ENCODE results near the gene PLCD3.

Gene PLCD3

DNA sequence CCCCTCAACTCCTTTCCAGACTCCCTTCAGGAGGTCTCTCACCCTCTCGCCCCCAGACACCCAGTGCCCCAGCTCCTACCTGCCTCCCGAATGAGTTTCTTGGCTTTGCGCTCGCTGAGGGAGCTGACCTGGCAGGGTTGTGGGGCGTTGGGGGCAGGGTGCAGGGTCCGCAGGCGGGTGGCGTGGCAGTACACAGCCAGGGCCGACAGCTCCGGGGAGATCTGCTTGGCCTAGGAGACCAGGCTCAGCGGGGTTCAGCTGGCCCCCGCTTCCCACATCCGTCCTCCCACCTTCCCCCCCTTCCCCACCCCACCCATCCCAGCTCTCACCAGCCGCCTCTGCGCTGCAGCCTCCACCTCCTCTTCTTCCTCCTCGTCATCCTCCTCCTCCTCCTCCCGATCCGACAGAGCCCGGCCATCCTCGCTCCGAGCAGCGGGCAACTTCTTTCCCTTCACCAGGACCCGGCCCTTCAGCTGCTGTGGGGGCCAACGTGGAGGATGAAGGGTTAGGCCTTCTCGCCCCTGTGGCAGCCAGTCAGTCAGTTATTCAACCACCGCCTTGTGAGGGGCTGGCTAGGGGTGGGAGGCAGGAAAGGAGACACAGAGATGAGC lies 17.2 kb downstream of the PLCD3 start:
- DNase-seq: no peak

DNA sequence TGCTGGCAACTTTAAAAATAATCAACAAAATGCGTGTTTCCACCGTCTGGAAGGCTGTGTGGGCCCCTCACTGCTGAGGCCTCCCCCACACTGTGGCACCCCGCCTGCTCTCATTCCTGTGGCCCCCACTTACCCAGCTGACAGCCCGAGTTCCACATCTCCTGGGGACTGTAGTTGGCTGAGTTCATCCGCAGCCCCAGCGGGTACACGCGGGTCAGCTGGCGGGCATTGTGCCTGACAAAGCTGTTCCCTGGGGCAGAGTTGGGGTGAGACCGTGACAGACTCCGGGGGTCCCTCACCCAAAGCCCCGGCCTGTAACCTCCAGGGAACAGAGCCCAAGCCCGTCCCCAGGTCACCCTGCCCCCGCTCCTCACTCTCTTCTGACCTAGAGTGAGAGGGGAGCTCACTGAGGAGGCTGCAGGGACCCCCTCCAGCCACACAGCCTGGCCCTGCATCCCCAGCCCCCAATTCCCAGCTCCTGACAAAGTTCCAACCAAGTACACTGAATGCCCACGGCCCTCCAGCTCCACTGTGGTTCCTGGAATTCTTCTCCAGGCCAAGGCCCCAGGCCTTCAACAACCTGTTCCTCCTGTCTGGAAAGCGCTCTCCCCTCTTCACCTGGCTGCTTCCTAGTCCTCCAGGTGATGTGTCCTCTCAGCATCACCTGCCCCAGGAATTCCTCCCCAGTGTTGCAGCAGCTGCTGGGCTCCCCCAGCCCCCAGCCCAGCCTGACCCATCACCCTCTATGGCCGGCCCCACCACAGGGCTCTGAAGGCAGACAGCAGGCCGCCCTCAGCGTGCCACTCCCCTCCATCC lies 18.0 kb downstream of the PLCD3 start:
- no peak for DNase-seq

DNA sequence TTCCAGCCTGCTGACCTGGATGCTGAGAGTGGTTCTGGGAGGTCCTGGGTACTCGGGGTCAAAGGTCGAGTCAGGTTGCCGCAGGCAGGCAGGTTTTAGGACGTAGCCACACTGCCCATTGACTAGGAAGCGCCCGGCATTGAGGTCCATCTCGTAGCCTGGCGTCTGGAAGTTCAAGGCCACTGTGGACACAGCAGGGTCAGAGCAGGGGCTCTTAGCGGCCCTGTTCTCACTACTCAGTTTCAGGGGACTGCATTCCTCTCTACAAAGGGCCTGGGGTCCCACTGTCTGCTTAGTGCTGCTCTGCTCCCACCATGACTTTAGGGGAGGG lies 18.9 kb downstream of the PLCD3 start:
- DNase-seq: no peak

DNA sequence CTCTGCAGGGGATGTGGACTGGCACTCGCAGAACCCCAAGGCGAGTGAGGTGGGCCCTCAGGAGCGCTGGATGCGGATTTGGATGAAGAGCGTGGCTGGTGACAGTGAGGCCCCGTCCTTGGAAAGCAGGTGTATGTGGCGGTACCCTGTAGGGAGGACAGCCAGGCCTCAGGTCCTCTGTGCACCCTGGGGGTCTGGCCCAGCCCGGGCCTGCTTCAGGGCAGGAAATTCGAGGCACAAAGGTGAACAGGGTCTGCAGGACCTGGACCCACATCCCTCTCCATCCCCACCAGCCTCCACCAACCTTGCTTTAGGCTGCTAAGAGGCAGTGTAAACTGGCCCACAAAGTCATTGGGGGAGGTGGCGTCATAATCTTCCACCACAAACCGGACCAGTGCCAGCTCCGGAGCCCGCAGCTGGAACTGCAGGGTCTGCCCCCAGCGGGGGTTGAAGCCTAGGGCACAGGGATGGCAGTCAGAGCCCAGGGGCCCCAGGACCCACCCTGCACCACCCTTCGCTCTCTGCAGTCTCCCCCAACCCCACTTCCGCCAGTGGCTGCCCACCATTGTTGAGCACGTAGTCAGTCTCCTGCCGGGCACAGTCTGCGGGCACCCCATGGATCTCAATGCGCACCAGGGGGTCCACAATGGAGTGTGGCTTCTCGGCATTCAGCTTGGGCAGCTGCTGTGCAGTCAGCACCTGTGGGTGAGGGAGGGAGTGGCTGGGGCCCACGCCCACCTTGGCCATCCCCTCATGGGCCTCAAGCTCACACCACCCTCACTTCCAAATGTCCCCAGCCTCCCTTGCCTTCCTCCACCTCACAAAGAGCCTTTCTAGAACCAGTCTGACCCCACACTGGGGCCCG lies 19.5 kb downstream of the PLCD3 start:
- no peak for DNase-seq

DNA sequence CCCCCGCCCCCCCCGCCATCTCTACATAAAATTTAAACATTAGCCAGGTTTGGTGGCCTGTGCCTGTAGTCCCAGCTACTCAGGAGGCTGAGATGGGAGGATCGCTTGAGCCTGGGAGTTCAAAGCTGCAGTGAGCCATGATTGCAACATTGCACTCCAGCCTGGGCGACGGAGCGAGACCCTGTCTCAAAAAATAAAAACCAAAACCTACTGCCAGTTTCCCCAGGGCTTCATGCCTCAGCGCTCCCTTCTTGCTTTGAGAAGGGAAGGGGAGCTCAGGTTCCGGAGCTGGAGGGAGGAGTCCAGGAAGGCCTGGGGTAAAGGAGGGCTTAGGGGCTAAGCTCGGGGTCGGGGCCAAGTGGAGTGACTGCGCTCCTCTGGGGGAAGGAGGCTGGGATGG lies 20.5 kb downstream of the PLCD3 start:
- DNase-seq: no peak

DNA sequence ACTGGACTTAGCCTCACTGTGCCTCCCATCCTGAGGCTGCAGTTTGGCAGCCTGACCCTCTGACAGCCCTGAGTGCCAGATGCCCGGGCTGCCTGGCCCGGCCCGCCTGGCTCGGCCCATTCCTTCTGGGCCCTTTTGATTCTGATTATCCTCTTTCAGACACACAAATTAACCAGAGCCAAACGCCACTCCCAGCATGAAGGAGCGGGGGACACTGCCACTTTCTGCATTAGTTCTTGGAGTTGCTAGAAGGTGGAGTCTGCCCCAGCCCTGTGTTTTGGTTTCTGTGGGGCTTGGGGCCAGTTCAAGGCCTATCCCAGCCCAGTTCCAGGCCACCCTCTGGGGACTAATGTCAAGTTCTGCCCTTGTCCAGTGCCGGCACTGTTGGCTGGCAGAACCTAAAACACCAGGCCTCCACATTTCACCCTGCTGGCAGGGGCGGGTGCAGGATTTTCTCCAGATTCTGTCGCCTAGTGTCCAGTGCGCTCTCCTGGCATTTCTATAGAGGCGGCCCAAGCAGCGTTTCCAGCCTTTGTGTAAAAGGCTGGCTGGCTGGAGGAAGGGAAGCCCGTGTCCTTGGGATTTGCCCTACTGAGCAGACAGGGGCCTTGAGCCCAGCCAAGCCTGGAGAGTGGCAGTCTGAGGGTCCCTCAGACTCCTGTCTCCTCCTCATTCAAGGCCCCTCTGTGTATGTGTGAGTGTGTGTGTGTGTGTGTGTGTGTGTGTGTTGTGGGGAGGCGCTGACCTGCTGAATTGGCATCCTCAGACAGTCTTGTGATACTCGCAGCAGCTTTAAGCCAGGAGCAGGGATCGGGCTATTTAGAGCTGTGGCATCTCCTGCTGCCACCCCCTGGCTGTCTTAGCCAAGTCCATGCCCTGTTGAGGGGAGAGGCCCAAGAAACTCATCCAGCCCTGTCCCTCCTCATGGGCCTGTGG lies 21.4 kb downstream of the PLCD3 start:
- DNase-seq: no peak

DNA sequence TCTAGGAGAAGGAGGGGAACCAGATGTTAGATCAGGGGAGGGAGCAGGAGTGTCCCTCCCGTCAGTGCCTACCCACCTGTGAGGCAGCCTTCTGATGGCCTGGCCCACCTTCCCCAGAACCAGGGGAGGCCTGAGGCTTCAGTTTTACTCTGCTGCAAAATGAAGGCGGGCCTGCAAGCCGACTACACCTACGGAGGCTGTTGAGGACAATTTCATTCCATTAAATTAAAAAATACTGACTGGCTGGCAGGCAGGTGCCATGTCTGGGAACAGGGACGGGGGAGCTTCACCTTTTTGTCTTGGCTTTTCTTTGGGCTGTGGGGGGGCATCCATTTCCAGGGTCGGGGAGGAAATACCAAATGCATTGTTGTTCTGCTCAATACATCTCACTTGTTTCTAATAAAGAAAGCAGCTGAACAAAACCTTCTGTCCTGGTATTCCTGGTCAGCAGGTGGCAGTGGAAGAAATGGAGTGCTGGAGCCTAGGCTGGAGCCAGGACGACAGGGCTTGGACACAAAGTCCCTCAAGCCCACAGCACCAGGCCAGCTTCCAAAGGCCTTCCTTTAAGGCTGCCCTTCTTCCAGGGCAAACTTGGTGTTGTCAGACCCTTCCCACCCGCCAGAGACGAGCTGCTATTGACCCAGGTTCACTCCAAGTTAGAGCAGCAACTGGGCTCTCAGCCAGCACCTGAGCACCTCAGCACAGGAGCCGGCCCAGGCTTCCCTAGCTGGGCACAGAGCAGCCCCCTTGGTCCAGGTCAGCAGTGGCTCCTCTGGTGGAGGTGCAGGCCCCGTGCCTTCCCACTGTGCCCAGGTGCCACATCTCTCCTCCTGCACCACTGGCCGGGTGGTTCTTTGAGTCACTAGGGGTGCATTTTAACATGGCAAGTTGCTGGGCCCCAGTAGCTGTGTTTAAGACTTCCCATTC lies 23.5 kb downstream of the PLCD3 start:
- no peak for DNase-seq

DNA sequence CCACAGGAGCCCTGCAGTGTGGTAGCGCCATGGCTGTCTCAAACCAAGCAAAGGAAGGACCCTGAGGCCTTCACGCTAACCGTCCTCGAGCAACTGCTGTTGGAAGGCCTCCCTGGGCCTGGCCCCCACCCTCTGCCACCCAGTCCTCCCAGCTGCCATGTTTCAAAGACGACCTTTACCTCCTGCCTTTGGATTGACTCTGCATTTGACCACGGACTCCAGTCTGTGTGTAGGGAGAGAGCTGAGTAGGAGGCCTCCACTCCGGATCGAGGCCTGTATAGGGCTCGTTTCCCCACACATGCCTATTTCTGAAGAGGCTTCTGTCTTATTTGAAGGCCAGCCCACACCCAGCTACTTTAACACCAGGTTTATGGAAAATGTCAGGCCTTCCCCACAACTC lies 24.3 kb downstream of the PLCD3 start:
- no peak for DNase-seq

DNA sequence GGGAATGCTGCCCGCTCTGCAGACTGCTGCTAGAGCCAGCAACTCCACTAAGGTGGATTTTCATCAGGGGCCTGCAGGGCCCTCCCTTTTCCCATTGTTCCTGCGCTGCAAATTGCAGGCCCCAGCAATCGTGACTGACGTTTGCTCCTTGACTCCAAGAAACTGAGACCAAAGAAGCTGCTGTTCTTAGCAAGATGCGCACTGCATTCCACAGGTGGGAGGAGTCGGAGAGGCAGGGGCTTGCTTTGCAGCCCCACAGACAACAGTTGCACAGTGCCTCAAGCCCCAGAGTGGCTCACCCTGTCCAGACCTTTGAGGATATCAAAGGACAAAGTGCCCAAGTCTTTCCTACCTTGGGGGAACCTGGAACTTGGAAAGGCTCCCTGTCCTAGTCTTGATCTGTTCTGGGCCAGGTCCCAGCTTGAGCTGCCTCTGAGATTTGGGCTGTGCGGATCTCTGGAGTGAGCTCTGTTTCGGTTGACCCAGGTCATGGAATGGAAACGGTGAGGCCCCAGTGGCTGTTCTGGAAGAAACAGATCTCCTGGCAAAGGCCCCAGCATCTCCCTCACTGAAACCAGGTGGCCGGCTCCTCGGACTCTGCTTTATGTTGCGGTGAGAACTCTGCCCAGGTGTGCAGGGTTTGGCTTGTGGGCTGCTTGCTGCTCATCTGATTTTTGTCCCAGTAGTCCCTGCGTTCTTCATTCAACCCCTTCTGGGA lies 24.9 kb downstream of the PLCD3 start:
- no peak for DNase-seq

DNA sequence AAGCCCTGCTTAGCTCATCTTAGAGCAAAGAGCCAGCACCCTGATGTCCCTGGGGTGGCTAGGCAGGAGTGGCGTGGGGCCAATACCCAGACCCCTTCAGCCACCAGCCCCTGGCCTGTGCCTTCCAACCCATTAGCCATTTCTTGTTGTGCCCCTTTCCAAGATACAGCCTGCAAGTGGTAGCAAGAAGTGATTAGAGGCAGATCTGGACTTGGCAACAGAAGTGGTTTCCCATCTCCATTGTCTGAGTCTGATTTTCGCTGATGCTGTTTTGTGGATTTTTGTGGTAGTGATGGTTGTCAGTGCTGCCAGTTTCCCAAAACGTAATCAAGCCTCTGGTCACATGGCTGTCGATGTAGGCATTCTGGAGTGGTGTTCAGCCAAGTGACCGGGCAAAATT lies 25.7 kb downstream of the PLCD3 start:
- DNase-seq: no peak

DNA sequence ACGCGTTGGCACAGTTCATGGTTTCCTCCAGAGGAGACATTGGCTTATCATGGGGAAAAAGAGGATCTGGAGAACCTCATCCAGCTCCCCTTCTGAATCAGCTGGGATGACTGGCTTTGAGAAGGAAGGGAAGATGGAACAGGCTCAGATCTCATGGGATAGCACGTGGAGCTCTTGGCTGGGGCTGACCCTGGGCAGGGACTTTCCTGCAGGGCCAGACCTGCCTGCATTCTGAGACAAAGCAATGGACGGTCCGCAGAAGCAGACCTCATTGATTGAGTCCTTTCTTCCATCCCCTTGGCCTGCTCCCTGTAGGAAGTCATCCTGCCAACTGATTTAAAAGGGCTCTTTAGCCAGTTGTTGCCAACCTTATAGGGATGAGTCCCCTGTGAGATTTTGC lies 26.2 kb downstream of the PLCD3 start:
- no peak for DNase-seq

DNA sequence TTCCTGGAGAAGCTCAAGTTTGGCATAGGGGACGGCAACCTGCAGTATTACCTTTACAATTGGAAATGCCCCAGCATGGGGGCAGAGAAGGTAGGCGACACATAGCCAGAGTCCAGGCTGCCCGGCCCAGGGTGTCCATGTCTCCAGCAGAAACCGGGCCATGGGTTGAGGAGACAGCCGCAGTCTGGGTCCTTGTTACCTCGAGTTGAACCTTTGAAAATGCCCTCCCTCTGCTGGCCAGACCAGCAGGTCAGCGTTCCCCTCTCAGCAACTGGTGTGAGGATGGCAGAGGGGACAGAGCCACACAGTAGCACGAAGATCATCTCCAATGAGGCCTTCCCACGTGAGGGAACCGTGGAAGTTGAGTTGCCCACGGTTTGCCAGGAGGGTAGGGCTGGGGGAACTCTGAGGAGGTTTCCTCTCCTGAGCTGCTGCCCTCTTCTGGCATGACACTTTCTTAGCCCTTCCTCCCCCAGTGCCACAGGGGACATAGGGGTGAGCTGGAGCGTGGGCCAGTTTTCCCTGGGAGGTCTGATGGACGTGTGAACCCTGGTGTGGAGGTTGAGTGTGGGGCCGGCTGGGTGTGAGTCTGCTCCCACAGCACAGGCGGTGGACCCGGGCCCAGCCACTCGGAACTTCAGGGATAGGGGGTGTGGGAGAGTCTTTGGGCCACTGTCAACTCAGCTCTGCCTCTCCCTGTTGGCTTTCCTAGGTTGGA lies 27.2 kb downstream of the PLCD3 start:
- DNase-seq: no peak

DNA sequence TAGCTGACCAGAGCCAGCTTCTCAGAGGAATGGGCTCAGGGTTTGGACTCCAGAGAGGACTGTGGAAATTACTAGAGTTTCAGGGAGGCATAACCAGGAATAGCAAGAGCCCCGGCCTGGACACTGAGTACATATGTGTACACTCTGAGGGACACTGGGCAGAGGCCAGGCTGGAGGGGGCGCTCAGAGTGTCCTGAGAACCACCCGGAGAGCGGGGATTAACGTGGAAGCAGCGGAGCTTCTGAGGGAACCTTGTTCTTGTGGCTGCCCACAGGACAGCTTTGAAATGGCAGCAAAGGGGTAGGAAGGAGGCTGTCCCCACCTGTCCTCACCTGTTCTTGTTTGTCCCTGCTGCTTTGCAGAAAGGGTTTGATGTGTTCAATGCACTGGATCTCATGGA lies 27.8 kb downstream of the PLCD3 start:
- no peak for DNase-seq

DNA sequence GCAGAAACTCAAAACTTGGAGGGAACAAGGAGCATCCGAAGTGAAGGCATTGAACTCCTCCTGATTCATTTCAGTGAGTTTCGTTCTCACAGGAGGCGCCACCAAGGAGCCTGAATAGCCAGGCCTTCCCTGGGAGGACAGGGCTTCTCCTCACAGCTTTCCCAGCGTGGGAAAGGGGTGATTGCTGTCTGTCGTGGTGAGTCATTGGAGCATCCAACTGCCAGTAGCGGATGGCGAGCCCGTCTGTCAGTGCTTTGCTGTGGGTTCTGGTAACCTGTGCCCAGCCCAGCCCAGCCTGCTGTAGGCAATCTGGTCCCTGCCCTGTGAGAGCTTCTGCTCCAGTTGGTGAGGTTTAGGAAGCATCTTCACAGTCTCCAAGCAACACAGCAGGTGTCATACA lies 28.3 kb downstream of the PLCD3 start:
- no peak for DNase-seq

DNA sequence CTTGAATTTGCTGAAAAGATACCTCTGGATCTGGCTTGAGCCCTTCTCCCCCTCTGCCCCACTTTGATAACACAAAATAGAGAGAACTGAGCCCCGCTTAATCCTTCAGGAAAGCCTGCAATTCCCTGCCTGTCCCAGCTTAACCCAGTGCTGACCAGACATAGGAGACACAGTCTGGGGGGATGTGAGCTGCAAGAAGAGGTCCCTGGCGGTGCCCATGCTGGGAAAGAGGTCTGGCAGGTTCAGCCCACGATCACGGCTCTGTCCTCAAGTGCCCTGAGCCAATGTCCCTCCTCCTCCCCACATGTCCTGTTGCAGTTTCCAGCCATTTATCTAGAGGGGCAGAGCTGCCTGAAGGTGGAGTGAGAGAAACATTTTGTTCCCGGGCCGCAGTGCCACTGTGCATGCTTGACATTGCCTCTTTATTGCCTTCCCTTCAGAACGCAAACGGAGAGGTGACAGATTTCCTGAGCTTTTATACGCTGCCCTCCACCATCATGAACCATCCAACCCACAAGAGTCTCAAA lies 29.0 kb downstream of the PLCD3 start:
- no peak for DNase-seq

DNA sequence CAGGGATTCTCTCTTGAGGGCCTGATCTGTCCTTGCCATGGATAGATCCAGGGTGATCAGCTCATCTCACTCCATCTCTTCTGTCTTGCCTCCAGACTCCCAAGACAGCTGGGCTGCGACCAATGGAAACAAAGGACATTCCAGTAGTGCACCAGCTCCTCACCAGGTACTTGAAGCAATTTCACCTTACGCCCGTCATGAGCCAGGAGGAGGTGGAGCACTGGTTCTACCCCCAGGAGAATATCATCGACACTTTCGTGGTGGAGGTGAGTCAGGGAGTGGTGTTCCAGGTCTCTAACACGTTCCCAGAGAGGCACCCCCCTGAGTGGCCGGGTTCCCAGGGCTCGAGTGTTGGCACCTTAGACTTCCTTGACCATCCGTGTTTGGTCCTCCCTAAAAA lies 29.5 kb downstream of the PLCD3 start:
- no peak for DNase-seq

DNA sequence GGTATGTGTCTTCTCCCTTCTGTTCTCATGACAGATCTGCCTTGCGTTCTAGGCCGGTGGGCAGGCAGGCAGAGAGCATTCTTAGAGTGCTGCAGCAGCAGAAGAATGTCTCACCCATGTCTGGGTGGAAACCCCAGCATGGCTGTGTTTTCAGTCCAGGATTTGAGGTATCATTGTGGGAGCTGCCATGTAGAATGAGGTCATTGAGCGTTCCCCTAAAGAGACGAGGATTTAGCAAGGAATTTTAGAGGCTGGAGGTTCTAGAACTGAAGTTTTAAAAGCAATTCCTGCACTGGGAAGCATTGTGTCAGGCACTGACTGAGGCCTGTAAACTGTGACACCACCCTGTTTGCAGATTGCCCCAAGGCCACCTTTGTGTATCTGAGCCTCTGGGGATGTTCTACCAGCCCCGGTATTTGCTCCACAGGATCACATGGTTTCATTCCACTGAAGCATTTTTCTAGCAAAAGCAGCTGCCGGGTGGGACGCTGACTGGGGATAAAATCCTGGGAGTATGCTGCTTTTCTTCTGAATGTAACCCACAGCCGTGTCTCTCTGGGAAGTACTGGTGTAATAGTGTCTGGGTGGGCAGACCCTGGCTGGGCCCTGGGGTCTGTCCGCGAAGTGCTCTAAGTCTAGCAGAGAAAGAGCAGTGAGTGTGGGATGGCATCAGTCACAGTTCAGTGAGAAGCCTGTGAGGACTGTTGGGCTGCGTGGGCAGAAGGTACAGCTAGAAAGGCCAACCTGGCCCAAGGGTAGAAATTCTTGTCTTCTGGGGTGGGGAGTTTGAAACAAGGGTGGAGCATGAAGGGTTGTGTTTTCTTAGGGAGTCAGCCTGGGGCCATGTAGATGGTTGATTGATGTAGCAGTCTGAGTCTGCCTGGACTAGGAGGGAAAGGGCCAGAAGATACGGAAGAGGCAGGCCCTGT lies 30.2 kb downstream of the PLCD3 start:
- DNase-seq: no peak

DNA sequence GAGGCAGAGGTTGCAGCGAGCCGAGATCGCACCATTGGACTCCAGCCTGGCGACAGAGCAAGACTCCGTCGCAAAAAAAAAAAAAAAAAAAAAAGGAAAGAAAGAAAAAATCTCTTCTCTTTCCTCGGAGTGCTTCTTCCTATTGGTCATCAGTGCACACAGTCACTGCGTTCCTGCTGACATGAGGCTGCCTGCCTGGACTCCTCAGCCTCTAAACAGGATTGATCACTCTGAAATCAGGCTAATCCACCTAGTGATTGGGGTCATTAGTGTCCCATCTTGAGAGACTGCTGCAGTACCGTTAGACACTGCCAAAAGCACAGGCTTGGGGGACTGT lies 30.8 kb downstream of the PLCD3 start:
- no peak for DNase-seq
